SHP77 (cell line): ENCODE results near the gene RETREG2.

Experiments used
- DNase-seq, 2 experiments: peaks; one replicate each; lab custom pipeline; 2025; lab: John Stamatoyannopoulos, UW

RETREG2 gene

GRCh38 chr2:219177552-219178376, at the start of gene RETREG2:
RETREG2 (plus strand) TSS chr2:219178275; CDS start chr2:219178353, 78 bp downstream.
- DNase-seq: peak; percentile 65 to 81

DNA sequence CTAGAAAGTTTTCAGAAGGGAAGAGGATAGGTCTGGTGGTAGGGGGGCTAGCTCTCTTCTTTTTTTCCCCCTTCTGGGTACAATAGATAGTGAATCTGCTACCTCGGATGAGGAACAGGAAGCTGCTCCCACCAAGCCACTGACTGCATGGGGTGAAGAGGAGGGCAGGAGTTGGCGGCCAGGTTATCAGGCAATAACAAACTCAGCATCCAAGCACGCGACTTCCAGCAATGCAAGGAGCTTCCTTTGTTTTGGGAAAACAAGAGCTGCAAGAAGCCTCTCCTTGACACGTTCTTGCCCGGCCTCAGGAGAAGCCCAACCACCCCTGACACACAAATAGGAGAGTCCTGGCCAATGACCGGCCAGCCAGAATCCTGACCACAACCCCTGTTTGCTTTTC, 49.7 kb upstream of the RETREG2 start:
- DNase-seq: no peak

- no peak for DNase-seq
Measured at GRCh38 chr2:219129589-219129988, 48.5 kb upstream of the RETREG2 start.

- no peak for DNase-seq
Measured at GRCh38 chr2:219131327-219131726, 46.7 kb upstream of the RETREG2 start.

- no peak for DNase-seq
Measured at GRCh38 chr2:219131744-219132143, 46.3 kb upstream of the RETREG2 start.

DNA sequence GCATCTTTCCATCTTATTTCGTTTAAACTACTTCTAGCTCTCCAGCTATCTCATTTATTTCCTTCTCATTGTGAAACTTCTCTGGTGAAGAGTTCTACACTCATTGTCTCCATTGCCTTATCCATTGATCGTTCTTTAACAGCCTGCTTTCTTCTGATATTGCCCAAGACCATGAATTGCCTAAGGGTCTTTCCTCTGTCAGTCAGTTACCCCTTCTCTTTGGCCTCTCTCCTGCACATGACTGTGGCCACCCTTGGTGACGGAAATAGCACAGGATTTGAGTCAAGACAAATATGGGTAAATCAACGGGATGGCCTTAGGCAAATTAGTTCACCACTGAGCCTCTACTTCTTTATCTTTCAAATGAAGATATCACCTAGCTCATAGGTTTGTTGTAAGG, 44.1 kb upstream of the RETREG2 start:
- no peak for DNase-seq

GRCh38 chr2:219140722-219141121, 37.4 kb upstream of the RETREG2 start:
- DNase-seq: no peak

DNA sequence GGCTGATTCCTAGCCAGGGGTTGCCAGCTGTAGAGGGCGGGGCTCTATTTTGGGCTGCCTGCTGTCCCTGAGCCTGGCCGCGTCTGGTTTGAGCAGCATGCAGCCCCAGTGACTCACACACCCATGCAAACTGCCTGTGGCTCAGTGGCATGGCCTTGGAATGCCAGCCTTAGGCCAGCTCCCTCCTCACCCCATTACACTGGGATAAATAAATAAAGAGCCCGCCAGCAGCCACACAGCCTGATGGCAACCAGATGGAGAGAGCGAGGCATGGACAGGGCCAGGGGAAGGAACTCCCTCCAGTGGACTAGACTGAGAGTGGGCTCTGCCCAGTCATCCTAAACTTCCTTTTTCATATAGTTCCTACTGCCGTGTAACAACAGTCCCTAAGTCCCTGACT, 35.7 kb upstream of the RETREG2 start:
- no peak for DNase-seq

DNA sequence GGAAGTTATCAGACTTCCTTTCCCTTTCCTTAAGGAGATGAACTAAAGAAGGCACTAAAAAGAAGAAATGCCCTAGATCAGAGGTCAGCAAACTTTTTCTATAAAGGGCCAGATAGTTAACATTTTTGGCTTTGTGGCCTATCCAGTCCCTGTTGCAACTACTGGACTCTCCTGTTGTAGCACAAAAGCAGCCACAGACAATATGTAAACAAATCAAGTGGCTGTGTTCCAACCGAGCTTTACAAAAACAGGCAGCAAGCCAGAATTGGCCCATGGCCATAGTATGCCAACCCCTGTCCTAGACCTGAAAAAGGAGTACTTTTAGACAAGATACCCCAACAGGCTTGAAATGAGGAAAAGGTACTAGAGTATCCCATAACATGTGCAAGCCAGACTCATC, 28.4 kb upstream of the RETREG2 start:
- DNase-seq: peak; percentile 21 to 64

GRCh38 chr2:219155054-219155644, 22.9 kb upstream of the RETREG2 start:
- peak; percentile 67 to 77 for DNase-seq

- no peak for DNase-seq
Measured at GRCh38 chr2:219157396-219157795, 20.7 kb upstream of the RETREG2 start.

DNA sequence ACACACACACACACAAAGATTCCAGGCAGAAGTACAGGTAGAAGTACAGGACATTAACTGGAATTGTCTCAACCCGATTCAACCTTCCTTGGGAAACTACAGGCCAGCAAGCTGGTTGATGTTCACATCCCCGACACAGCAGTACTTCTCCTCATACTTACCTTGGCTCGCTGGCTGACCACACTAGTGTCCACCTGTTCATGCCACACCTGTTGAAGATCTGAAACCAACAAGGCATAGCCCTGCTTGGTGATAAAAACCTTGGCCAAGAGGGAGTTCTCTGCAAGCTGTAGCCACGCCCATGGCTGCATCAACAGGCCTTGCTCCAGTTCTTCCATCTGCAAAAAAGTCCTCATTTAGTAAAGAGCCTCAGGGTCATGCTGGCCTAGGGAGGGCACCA, 20.1 kb upstream of the RETREG2 start:
- no peak for DNase-seq

DNA sequence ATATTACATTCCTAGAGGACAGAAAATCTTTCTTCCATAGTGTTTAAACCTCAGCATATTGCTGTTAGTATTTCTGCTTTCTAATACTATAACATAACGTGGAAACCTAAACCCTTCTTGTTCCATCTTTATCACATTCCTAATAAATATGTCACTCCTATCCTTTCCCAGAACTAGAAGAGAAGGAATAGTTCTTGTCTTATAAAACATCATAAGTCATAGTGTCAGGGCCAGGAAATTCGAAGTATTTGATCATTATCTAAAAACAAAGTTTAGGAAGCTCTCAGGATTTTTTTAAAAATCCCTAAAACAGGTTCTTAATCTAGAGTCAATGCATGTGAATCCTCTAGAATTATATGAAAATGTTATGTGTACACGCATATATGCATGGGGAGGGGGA, 19.5 kb upstream of the RETREG2 start:
- DNase-seq: no peak

DNA sequence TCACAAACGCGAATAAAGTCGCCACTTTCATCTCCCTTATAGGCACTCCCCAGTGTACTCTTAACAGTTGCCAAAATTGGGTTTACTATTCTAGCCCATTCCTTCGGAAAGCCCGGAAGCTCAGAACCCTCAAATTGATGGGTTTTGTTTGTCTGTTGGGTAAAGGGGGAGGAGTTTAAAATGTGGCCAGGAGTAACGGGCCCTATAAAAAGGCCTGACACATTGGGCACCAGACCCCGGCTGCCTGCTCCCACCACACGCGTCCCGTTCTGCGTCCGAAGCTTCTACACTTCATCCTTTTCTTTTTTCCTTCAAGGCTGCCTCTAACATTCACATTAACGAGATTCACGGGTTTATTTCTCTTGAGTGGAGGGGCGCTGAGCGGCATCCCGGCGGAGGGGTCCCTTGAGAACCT, 18.3 kb upstream of the RETREG2 start:
- DNase-seq: peak in 1 of 2 experiments; percentile 28

- peak; percentile 86 to 87 for DNase-seq
Measured at GRCh38 chr2:219160186-219161017, 17.7 kb upstream of the RETREG2 start, which contains the start of gene NHEJ1. NHEJ1 (minus strand) TSS chr2:219160815; CDS start chr2:219158362, 2,453 bp downstream.

DNA sequence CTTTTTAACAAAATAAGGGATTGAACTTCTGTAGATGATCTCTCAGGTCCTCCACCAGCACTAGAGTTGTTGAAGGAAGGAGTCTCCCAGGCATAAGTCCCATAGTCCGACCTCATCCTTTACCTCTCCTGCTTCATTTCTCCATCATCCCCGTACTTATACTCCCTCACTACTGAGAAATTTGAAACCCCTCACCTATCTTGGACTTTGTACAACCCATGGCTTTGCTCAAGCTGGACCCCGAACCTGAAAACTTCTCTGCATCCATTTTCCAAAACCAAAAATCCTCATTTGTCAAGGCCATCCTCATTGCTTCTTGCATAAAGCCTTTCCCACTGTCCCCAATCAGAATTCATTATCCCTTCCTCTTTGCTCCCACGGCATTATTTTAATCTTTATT, 17.0 kb upstream of the RETREG2 start:
- DNase-seq: no peak

DNA sequence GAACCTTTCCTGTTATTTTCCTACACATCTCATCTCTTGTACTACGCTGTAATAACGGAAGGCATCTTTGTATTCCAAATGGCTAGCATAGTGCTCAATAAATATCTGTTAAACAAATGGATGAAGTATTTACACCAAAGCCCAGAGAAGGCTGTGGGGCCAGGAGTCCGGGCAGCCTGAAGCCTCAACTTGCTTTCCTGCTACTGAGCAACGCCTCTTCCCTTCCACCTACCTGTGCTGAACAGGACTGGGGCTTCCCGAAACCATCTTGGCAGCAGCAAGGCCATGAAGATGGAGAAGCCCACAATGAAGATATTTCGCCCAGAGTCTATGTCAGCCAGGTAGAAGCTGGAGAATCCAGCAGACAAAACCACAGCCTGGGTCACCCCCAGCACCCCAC, 14.9 kb upstream of the RETREG2 start:
- no peak for DNase-seq

GRCh38 chr2:219165058-219165911, 12.8 kb upstream of the RETREG2 start:
- DNase-seq: no peak

DNA sequence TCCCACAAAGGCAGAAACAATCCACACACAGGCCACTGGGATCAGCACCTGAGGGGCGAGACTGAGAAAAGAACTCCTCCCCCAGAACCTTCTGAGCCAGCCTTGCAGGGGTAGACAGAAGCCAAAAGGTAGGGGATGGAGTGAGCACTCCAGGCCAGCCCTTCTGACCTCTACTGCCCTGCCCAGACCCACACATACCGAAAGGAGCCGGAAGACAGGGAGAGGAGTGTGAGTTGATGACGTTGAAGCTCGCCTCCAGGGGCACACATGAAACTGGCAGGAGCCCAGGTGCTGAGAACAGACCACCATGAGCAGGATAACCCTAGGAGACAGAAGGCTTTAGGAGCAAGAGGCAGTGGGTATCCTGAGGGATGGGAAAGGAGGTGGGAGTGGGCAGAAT, 10.1 kb upstream of the RETREG2 start:
- no peak for DNase-seq

- DNase-seq: no peak
Measured at GRCh38 chr2:219168526-219168925, 9.5 kb upstream of the RETREG2 start.

- DNase-seq: no peak
Measured at GRCh38 chr2:219168932-219169331, 9.1 kb upstream of the RETREG2 start.
